Gastroesophageal sphincter (tissue), 4 donors: Measurements from ENCODE around the gene CBX7. TPM values are rescaled to one million over a fixed set of nuclear protein-coding genes. Genes with fewer than 3 reads are reported as not detected.
"Not testable (repeated sequence)": the region's sequence is repeated elsewhere in the genome, so short reads cannot be mapped to it uniquely, and the experiment has no call there.

Source experiments
- ATAC-seq: fragments of 150-250 bp; one replicate; pipeline ENCODE4 v1.9.1; 2016; ENCODE audit warnings: mild to moderate bottlenecking, moderate library complexity
- H3K27ac ChIP-seq, 4 donors: fragments of 200-600 bp; sonication (generic) in 3 of 4; 1 replicate in 3 of 4; 2 replicates in 1 of 4; pipeline ENCODE4 v1.5.1; 2016 to 2019
- H3K27me3 ChIP-seq: fragments of 200-600 bp; sonication (generic); one replicate; pipeline ENCODE4 v1.5.1; 2019
- H3K36me3 ChIP-seq, 2 donors: fragments of 200-600 bp; sonication (generic); one replicate each; pipeline ENCODE4 v1.5.1; 2019; ENCODE audit warnings: control low read depth in 1 of 2
- H3K4me1 ChIP-seq, 3 donors: fragments of 200-600 bp; sonication (generic); 1 replicate in 2 of 3; 2 replicates in 1 of 3; pipeline ENCODE4 v1.5.1; 2016 to 2019; ENCODE audit warnings: control low read depth in 2 of 3
- H3K4me3 ChIP-seq, 2 donors: fragments of 200-600 bp; sonication (generic); one replicate each; pipeline ENCODE4 v1.5.1; 2019; ENCODE audit warnings: mild to moderate bottlenecking in 1 of 2, moderate library complexity in 1 of 2
- H3K9me3 ChIP-seq, 3 donors: fragments of 200-600 bp; sonication (generic); one replicate each; pipeline ENCODE4 v1.5.1; 2017 to 2019; ENCODE audit warnings: control low read depth in 2 of 3
- EP300 ChIP-seq: sonication (generic); formaldehyde crosslinking; IDR thresholded peaks from one replicate; pipeline ENCODE4 v1.6.1; 2017; ENCODE audit warnings: antibody characterized with exemption, mild to moderate bottlenecking
- POLR2A ChIP-seq, 2 donors: fragments of 450-650 bp; IDR thresholded peaks; one replicate each; pipeline ENCODE4 v1.6.1; 2017; ENCODE audit warnings: antibody characterized with exemption in 2 of 2, mild to moderate bottlenecking in 2 of 2, moderate library complexity in 1 of 2
- POLR2AphosphoS5 ChIP-seq: sonication (generic); formaldehyde crosslinking; IDR thresholded peaks from one replicate; pipeline ENCODE4 v1.6.1; 2017; ENCODE audit warnings: antibody characterized with exemption
- WGBS, 2 donors: methylation state at CpG; one replicate each; pipeline ENCODE4 v1.1.5; 2018; ENCODE audit warnings: low coverage in 1 of 2; 5-methylcytosine and 5-hydroxymethylcytosine counted together
- total RNA-seq, 4 donors: library from RNA; depleted of rRNA; stranded (reverse); fragments of >200 nt; gene quantifications; one replicate each; pipeline ENCODE4 v1.1.0, GENCODE V29; 2016
- TF ChIP-seq, protein P1 (sequence below), 4 experiments: fragments of 200-600 bp in 2 of 4; fragments of 450-650 bp in 2 of 4; sonication (generic) in 1 of 4; IDR thresholded peaks; one replicate each; pipeline ENCODE4 v1.5.1; 2017 to 2019; ENCODE audit warnings: antibody characterized with exemption in 4 of 4, mild to moderate bottlenecking in 2 of 4, moderate library complexity in 2 of 4

Gene CBX7
- total RNA-seq, 4 donors from 2014 or later, result 102 to 223 (median 171) TPM

- peak overlapping the region in 3 of 4 donors; percentile 6 to 64 (median 29) for H3K27ac ChIP-seq
Measured at GRCh38 chr22:39171623-39172264, 19.3 kb upstream of the CBX7 start.

GRCh38 chr22:39170825-39171622 is 18.5 kb upstream of the CBX7 start:
- peaks cover 3 to 56% (median 39%) of the 10 kb centered on the region in 3 donors for H3K4me1 ChIP-seq
- ATAC-seq, result peak; percentile 76
- H3K36me3 ChIP-seq, result no peaks in the 10 kb centered on the region
- TF ChIP-seq EP300 (no peak), POLR2AphosphoS5 (peak; percentile 34)
- TF ChIP-seq, protein P1, sequence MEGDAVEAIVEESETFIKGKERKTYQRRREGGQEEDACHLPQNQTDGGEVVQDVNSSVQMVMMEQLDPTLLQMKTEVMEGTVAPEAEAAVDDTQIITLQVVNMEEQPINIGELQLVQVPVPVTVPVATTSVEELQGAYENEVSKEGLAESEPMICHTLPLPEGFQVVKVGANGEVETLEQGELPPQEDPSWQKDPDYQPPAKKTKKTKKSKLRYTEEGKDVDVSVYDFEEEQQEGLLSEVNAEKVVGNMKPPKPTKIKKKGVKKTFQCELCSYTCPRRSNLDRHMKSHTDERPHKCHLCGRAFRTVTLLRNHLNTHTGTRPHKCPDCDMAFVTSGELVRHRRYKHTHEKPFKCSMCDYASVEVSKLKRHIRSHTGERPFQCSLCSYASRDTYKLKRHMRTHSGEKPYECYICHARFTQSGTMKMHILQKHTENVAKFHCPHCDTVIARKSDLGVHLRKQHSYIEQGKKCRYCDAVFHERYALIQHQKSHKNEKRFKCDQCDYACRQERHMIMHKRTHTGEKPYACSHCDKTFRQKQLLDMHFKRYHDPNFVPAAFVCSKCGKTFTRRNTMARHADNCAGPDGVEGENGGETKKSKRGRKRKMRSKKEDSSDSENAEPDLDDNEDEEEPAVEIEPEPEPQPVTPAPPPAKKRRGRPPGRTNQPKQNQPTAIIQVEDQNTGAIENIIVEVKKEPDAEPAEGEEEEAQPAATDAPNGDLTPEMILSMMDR (IDR thresholded peaks at IDR 0.05), result peak in 3 of 4 experiments; percentile 94 to 99 (median 97)
- no peaks in the 10 kb centered on the region for H3K9me3 ChIP-seq
- H3K27me3 ChIP-seq, result no peaks in the 10 kb centered on the region
- peak overlapping the region in 2 of 4 donors; percentile 6 to 64 for H3K27ac ChIP-seq
- WGBS, 2 donors, result 23 to 49% methylated on average over 3 to 6 of the region's 28 CpGs
- H3K4me3 ChIP-seq, result no peak overlapping the region

More at GRCh38 chr22:39171623-39172264, 19.3 kb upstream of the CBX7 start:
- H3K9me3 ChIP-seq, result no peaks in the 10 kb centered on the region
- no peak for TF ChIP-seq POLR2A (IDR thresholded peaks at IDR 0.05)
- no peak for ATAC-seq
- H3K4me3 ChIP-seq, result no peak overlapping the region
- H3K27me3 ChIP-seq, result no peaks in the 10 kb centered on the region
- peaks cover 3 to 63% (median 44%) of the 10 kb centered on the region in 3 donors for H3K4me1 ChIP-seq
- no peaks in the 10 kb centered on the region for H3K36me3 ChIP-seq
- 78 to 100% methylated on average over 1 to 6 of the region's 17 CpGs for WGBS, 2 donors

DNA sequence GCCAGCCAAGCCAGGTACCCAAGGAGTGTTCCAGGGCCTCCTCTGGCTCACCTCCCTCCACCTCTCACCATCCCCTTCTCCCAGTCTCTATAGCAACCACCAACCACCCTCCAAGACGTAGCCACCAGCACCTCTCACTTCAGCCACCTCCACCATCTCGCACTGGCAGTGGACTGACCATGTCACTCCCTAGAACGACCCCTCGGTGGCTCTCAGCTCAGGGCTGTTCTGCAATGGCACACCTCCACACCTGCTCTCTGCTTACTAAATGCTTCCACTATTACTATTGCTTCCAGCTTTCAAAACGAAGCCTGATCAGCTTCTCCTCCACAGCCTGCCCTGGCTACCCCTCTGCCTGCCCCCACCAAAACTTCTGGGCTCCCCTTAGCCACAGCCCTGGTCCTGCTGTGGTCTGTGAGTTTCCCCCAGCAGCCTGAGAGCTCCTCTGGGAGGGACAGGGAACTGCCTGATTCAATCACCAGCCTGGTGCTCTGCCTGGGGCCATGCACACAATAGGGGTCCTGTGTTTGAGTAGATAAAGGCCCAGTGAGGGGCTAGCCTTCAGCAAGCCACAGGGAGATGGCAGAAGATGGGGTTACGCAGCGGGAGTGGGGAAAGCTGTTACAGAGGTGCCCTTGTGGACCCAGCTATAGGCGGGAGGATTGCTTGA is 17.5 kb upstream of the CBX7 start:
- ATAC-seq, result no peak
- Histone ChIP-seq H3K27me3 (no peaks in the 10 kb centered on the region), H3K27ac (no peak overlapping the region), H3K4me1 (peaks cover under 1 to 45% (median 28%) of the 10 kb centered on the region in 3 donors), H3K4me3 (no peak overlapping the region), H3K36me3 (no peaks in the 10 kb centered on the region), H3K9me3 (no peaks in the 10 kb centered on the region)
- TF ChIP-seq EP300, result no peak
- TF ChIP-seq POLR2A (IDR thresholded peaks at IDR 0.05), result no peak
- TF ChIP-seq, protein P1 (IDR thresholded peaks at IDR 0.05), result no peak
- no peak for TF ChIP-seq POLR2AphosphoS5
- 49 to 77% methylated on average over 6 to 7 of the region's 8 CpGs for WGBS, 2 donors

DNA sequence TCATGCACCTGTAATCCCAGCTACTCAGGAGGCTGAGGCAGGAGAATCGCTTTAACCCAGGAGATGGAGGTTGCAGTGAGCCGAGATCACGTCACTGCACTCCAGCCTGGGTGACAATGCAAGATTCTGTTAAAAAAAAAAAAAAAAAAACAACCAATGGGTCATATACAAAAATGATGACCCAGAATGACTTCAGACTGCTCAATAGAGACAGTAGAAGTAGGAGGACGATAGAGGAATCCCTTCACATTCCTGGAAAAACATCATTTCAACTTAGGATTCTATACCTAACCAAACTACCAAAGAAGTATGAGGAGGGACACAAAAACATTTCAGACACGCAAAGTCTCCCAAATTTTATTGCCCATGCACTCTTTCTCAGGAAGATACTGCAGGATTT is 14.1 kb upstream of the CBX7 start:
- Histone ChIP-seq H3K4me3 (no peak overlapping the region), H3K36me3 (no peaks in the 10 kb centered on the region), H3K27me3 (no peaks in the 10 kb centered on the region), H3K4me1 (peaks cover 0 to 11% (median 7%) of the 10 kb centered on the region in 3 donors), H3K27ac (no peak overlapping the region), H3K9me3 (no peaks in the 10 kb centered on the region)
- WGBS, 2 donors, result 70 to 94% methylated on average over 2 of the region's 5 CpGs
- ATAC-seq, result no peak
- TF ChIP-seq EP300 (no peak), POLR2AphosphoS5 (no peak), POLR2A (IDR thresholded peaks at IDR 0.05) (no peak)
- TF ChIP-seq, protein P1 (IDR thresholded peaks at IDR 0.05), result no peak

GRCh38 chr22:39156093-39156492 is 3.6 kb upstream of the CBX7 start:
- WGBS, 2 donors, result 87 to 100% methylated on average over 1 to 5 of the region's 8 CpGs
- H3K4me1 ChIP-seq, result peaks cover 0 to 18% (median 4%) of the 10 kb centered on the region in 3 donors
- ATAC-seq, H3K27me3 ChIP-seq, H3K9me3 ChIP-seq, H3K36me3 ChIP-seq, H3K4me3 ChIP-seq, H3K27ac ChIP-seq: not testable (repeated sequence)
